ENCODE data around the gene HMSD. TPM values are rescaled to one million over a fixed set of nuclear protein-coding genes. Genes with fewer than 3 reads are reported as not detected.

Gene HMSD
- total and polyA plus RNA-seq, 2 experiments from 2014 or later = 2.6 to 25.1 TPM

- Histone ChIP-seq H3K79me2 (replicated peaks; ENCODE audit: insufficient read depth) (no peaks in the 10 kb centered on the region), H3K27ac (ENCODE audit: low read depth) (no peak overlapping the region), H3K4me2 (no peak overlapping the region), H3K36me3 (ENCODE audit: insufficient read depth) (no peaks in the 10 kb centered on the region), H2AFZ (no peak overlapping the region), H3K4me3 (no peak overlapping the region), H3K9me2 (ENCODE audit: insufficient read depth) (peaks cover 8% of the 10 kb centered on the region), H4K20me1 (replicated peaks; ENCODE audit: insufficient read depth) (no peaks in the 10 kb centered on the region), H3F3A (replicated peaks; ENCODE audit: low read depth) (no peaks in the 10 kb centered on the region), H3K27me3 (ENCODE audit: insufficient read depth) (no peaks in the 10 kb centered on the region), H3K4me1 (ENCODE audit: insufficient read depth) (no peaks in the 10 kb centered on the region)
- no peak for ATAC-seq
- TF ChIP-seq STAT1 (IDR thresholded peaks at IDR 0.05; ENCODE audit: unreplicated experiment) (no peak), ZNF331 (CRISPR knock-in tag; IDR thresholded peaks at IDR 0.05; ENCODE audit: low read depth) (no peak), CTCF (conservative IDR thresholded peaks at IDR 0.05; ENCODE audit: low read depth in 2 of 2) (no peak), POLR2AphosphoS5 (IDR thresholded peaks at IDR 0.05; ENCODE audit: low read depth) (no peak)
- Mint-ChIP-seq H3K4me3 (no peak overlapping the region), H3K4me1 (no peaks in the 10 kb centered on the region), H3K27me3 (ENCODE audit: insufficient read depth, low read depth, poor library complexity) (no peaks in the 10 kb centered on the region), H3K9me3 (no peaks in the 10 kb centered on the region), H3K36me3 (ENCODE audit: low read depth) (no peaks in the 10 kb centered on the region), H3K27ac (no peak overlapping the region)
- DNase-seq (ENCODE audit: low spot score) = no peak
Observed at GRCh38 chr18:63922049-63922448, 27.1 kb upstream of the HMSD start.

GRCh38 chr18:63924551-63924950, 24.6 kb upstream of the HMSD start:
- TF ChIP-seq ZNF331 (CRISPR knock-in tag; IDR thresholded peaks at IDR 0.05; ENCODE audit: low read depth) = no peak
- H3K4me3 Mint-ChIP-seq = no peak overlapping the region
- no peaks in the 10 kb centered on the region for H3K79me2 ChIP-seq (replicated peaks; ENCODE audit: insufficient read depth)
- no peak for ATAC-seq
- H3K9me3 Mint-ChIP-seq = no peaks in the 10 kb centered on the region
- no peaks in the 10 kb centered on the region for H3K27me3 Mint-ChIP-seq (ENCODE audit: insufficient read depth, low read depth, poor library complexity)
- no peak overlapping the region for H3K4me3 ChIP-seq
- no peaks in the 10 kb centered on the region; the same call in 1 of the 2 replicates for H3K9me2 ChIP-seq (ENCODE audit: insufficient read depth)
- H3K27ac Mint-ChIP-seq = no peak overlapping the region
- no peak for DNase-seq (ENCODE audit: low spot score)
- H3K4me2 ChIP-seq = no peak overlapping the region
- no peaks in the 10 kb centered on the region for H3K36me3 Mint-ChIP-seq (ENCODE audit: low read depth)
- no peaks in the 10 kb centered on the region for H3K4me1 ChIP-seq (ENCODE audit: insufficient read depth)
- H3K27ac ChIP-seq (ENCODE audit: low read depth) = no peak overlapping the region
- H3F3A ChIP-seq (replicated peaks; ENCODE audit: low read depth) = no peaks in the 10 kb centered on the region
- no peaks in the 10 kb centered on the region for H3K4me1 Mint-ChIP-seq
- no peak overlapping the region for H2AFZ ChIP-seq
- no peaks in the 10 kb centered on the region for H3K36me3 ChIP-seq (ENCODE audit: insufficient read depth)
- H4K20me1 ChIP-seq (replicated peaks; ENCODE audit: insufficient read depth) = no peaks in the 10 kb centered on the region
- H3K27me3 ChIP-seq (ENCODE audit: insufficient read depth) = no peaks in the 10 kb centered on the region

GRCh38 chr18:63928331-63928730, 20.8 kb upstream of the HMSD start:
- no peak overlapping the region for H2AFZ ChIP-seq
- H3K27ac ChIP-seq (ENCODE audit: low read depth) = no peak overlapping the region
- H4K20me1 ChIP-seq (replicated peaks; ENCODE audit: insufficient read depth) = no peaks in the 10 kb centered on the region
- H3K4me1 ChIP-seq (ENCODE audit: insufficient read depth) = no peaks in the 10 kb centered on the region
- no peaks in the 10 kb centered on the region for H3K79me2 ChIP-seq (replicated peaks; ENCODE audit: insufficient read depth)
- no peaks in the 10 kb centered on the region for H3K9me2 ChIP-seq (ENCODE audit: insufficient read depth)
- H3K36me3 Mint-ChIP-seq (ENCODE audit: low read depth) = no peaks in the 10 kb centered on the region
- ATAC-seq (no peak), DNase-seq (ENCODE audit: low spot score) (no peak)
- no peaks in the 10 kb centered on the region for H3K4me1 Mint-ChIP-seq
- H3K27me3 ChIP-seq (ENCODE audit: insufficient read depth) = no peaks in the 10 kb centered on the region
- H3K27ac Mint-ChIP-seq = no peak overlapping the region
- no peaks in the 10 kb centered on the region for H3K36me3 ChIP-seq (ENCODE audit: insufficient read depth)
- no peaks in the 10 kb centered on the region for H3K27me3 Mint-ChIP-seq (ENCODE audit: insufficient read depth, low read depth, poor library complexity)
- no peak overlapping the region for H3K4me2 ChIP-seq
- H3K9me3 Mint-ChIP-seq = no peaks in the 10 kb centered on the region
- no peaks in the 10 kb centered on the region for H3F3A ChIP-seq (replicated peaks; ENCODE audit: low read depth)
- H3K4me3 ChIP-seq = no peak overlapping the region
- H3K4me3 Mint-ChIP-seq = no peak overlapping the region
- TF ChIP-seq ZNF331 (CRISPR knock-in tag; IDR thresholded peaks at IDR 0.05; ENCODE audit: low read depth) (no peak), CTCF (conservative IDR thresholded peaks at IDR 0.05; ENCODE audit: low read depth in 2 of 2) (no peak), EZH2phosphoT487 (IDR thresholded peaks at IDR 0.05; ENCODE audit: unreplicated experiment) (no peak), ZNF462 (CRISPR knock-in tag; IDR thresholded peaks at IDR 0.05) (no peak), NANOG (IDR thresholded peaks at IDR 0.05; ENCODE audit: borderline replicate concordance) (no peak)
